GM18907 (cell line): Measurements from ENCODE around the gene VIP.
"Not testable (repeated sequence)": the region's sequence is repeated elsewhere in the genome, so short reads cannot be mapped to it uniquely, and the experiment has no call there.

ENCODE experiments used
- ATAC-seq: cut with Tn5 transposase; IDR thresholded peaks from one replicate; pipeline ENCODE4 v1.9.1; 2021; ENCODE audit warnings: mild to moderate bottlenecking, moderate library complexity; ENCODE audit not compliant: unreplicated experiment

Gene VIP

DNA sequence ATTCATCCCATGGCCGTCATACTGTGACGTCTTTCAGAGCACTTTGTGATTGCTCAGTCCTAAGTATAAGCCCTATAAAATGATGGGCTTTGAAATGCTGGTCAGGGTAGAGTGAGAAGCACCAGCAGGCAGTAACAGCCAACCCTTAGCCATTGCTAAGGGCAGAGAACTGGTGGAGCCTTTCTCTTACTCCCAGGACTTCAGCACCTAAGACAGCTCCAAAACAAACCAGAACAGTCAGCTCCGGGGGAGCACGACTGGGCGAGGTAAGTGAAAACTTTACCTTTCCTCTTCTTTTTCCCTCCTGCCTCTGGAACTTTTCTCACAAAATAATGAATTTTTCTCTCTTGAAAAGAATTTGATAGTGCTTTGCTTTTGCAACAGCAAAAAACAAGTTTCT lies at the start of gene VIP:
TSS of gene VIP (plus strand) at position 104 of the 400 bp plus-strand sequence. CDS start 1,381 bp downstream, outside the sequence.
- no peak for ATAC-seq

DNA sequence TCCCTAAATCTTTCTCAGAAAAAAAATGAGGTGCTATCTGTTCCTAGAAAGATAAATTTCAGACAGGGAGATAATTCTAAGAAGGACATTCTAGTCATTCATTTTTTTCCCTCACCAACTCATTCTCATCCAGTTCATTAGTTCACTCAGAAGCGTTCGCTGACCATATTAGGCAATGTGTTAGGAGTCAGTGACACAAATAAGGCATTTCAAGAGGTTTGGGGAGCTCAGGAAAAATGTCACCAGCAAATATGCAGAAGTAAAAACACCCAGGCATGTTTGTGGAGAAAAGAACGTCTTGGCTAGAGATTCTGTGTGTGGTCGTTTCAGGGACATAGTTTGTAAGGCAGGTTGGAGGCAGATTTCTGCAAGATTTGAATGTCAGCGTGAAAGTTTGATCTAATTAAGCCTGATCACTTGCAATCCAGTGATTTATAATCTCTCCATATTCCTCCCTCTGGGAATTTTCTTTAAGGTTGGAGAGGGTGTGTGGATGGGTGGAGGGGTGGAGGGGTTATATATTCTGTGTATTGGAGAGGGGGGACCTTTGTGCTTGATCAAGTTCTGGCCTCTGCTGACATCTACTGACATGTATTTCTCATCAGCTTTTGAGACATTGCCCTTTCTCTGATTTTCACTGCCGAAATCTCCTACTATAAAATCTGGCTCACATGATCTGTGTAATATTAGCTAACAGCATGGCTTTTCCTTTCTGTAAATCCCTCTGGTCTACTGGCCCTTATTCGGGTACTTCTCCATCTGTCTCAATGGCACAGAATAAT lies 49.3 kb upstream of the VIP start:
- no peak for ATAC-seq

DNA sequence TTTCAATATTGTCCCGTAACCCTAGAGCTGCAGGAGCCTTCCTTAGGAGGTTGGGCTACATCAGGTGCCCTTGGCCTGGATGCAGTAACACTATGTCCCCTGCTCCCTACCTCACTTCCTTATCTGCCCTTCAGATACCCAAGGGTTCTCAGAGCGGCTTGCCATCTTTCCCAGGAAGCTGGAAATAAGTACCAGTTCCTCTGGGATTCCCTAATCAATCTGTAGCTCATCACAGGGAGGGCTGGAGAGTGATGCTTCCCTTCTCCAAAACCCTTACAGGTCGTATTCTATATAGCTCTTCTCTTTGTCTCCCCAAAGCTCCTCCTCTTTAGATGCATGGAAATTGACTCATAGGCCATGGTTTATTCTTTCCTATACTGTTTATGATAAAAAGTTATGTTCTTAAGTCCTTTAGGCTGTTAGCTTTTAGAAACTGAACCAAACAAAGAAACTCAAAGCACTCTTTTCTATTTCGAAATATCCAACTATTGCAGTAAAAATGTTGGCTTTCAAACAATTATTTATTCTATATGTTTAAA lies 48.7 kb upstream of the VIP start:
- no peak for ATAC-seq

DNA sequence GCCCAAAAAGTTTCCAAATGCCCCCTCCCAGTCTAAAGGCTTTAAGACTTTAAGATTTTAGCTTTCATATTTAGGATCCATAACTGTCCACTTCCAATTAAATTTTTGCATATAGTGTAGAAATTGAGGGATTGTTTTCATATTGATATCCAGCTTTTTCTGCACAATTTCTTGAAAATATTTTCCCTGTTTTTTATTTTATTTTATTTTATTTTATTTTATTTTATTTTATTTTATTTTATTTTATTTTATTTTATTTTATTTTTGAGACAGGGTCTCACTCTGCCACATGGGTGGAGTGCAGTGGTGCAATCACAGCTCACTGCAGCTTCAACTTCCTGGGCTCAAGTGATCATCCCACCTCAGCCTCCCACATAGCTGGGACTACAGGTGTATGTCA lies 46.8 kb upstream of the VIP start:
- not testable (repeated sequence) for ATAC-seq

DNA sequence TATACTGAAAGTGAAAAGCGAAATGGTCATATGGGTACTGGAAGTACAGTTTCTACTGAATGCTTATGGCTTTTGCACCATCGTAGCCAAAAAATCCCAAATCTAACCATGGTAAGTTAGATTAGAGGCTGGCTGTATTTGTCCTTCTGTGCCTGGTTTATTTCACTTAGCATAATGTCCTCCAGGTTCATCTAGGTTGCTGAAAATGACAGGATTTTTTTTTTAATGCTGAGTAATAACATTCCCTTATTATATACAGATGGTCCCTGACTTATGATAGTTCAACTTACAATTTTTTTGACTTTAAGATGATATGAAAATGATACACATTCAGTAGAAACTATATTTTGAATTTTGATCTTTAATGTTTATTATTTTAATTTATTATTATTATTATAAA lies 45.3 kb upstream of the VIP start:
- no peak for ATAC-seq

DNA sequence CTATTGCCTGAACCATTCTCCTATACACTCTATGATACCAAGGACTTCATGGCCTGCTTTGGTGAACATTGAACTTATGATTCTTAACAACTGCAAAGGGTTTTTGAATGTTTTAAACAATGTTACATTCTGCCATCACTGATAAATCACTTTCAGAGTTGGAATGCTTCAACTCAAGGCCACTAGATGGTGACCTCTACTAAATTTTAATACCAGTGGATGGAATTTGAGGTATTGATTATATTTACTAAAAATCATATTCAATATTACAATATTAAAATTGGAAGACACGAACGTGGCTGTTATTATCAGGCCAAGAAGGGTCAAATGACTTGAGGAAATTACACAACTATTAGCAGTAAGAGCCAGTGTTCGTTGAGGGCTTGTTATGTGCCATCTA lies 34.3 kb upstream of the VIP start:
- no peak for ATAC-seq

DNA sequence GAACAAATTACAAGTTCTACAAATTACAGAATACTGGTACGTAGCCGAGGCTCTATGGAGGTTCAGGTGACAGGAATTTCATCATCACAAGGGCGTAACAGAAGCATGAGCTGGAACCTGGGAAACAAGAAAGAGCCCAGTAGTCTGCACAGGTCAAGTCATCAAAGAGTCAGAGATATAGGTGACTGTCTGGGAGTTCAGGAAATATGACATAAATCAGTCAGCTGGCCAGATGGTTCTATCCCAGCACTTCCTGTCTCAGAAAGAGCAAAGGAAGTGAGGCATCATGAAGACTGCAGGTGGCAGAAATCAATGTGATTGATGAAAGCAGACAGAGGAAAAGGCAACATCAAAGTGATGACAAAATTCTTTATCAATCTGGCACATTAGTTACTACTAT lies 29.6 kb upstream of the VIP start:
- no peak for ATAC-seq

DNA sequence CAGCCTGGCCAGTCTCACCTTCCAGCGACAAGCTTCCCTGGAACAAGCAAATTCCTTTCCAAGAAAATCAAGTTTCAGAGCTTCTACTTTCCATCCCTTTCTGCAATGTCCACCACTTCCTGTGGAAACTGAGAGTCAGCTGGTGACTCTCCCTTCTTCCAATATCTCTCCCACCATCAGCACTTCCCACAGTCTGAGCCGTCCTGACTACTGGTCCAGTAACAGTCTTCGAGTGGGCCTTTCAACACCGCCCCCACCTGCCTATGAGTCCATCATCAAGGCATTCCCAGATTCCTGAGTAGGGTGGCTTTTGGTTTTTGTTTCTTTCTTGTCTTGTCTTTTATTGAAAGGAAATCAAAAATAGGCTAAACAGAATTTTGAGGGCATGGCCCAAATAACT lies 28.6 kb upstream of the VIP start:
- no peak for ATAC-seq

DNA sequence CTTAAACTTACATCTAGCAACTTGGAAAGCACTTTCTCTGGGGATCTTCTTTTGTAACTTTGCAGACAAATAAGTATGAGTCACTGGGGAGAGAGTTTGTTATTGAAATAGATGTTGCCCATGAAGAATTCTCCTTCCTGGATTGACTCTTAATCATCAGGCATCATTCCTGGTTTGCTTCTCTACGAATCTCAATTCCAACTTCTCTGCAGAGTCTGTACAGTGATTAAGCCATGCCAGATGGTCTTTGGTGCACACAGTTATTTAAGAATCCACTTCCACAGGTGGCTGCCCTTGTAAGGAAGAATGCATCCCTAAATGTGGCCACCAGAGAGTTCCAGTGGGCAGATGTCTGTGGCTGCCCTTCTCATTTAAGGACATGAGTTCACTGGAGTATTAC lies 27.2 kb upstream of the VIP start:
- no peak for ATAC-seq

DNA sequence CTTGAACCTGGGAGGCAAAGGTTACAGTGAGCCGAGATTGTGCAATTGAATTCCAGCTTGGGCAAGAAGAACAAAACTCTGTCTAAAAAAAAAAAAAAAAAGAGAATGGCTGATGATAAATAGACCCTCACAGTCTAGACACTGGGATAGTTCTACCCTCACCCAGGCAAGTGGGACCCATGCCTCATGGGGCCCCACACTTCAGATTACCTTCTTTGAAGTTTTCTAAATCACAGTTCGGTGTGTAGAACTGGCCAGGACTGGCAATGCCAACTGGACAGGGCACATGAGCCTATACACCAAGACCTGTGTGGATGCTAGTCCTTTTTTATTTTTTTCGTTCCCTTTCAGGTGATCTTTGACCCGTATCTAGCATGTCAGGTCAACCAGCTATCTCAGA lies 24.3 kb upstream of the VIP start:
- no peak for ATAC-seq

DNA sequence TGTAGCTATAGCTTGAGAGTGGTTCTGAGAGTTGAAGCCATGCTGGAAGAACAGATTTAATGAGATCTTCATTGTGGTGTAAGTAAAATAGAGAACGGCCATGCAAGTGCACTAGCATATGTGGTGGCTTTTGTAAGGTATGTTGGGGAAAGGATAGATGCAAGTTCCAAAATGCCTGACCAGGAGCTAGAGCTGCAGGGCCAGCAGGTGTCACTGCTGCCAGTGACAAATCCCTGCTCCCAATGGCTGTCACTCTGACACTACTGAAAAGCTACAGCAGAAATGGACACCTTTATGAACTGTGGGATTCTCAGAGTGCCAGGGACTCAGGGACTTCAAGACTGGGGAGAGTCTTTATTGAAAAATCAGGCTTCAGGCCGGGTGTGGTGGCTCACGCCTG lies 23.1 kb upstream of the VIP start:
- no peak for ATAC-seq

DNA sequence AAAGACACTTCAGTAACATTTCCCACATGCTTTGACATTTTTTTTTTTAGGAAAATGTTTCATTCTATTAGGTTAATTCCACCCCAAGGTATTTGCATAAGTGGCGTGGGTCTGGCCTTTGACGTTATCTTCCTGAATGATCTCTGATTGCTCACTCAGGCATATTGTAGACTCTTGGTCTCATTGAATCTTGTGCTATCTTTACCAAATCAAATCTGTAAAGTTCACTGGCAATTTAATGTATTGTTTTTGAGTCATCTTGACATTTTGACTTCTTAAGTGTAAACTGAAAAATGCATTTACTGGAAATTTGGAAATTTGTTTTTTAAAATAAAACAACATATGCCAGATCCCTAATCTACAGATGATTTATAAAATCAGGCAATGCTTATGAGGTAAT lies 16.0 kb upstream of the VIP start:
- ATAC-seq, result no peak

DNA sequence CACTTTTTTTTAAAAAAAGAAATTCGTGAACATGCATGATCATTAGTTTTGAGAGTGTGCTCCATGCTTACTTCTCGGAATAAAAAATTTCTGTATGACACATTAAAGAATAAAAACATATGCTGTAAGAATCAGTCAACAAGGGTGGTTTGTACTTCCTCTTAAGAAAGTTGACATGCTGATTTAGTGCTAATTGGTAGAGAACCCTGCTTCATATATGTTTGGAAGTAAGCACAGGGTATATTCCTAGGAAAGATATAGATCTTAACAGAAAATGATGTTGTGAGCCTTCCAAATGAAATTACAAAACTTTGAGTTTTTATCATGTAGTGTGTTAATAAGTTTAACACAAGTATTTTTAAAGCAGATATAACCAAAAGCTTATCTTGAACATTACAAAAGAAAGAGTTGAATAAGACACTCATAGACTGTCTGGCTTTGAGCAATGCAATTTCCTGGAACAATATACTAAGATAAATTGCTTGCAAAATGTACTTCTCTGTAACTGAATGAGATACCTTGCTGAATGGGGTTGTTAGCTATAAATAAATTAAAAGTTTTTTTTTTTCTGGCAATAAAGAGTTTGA lies 13.8 kb upstream of the VIP start:
- no peak for ATAC-seq

DNA sequence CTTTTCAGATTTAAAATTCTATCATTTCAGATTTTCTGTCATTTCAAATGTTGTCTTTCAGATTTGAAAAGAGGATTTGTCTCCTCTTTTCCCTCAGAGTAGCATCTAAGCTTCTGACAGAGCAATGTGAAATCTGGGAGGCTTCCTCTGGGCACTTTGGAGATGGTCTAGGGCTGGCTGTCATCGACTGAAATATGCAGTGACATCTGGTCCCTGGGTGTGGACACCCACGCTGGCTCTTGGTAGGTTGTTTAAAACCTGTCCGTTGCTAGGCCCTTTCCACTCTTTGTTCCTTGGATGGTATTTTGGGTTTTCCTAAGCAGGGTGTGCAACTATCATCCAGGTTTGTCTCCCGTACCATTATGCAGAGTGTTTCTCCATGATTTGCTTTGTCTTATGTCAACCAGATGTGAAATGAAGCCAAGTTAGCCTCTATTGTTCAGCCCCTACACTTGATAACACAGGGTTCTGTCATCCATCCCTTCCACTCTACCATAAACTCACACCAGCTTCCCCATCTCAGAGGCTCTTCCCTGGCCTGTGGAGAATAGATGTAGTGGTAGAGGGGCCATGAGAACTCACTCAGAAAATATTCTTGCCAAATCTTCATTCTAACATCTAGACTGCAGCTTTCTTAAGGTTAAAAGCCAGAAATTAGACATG lies 5.0 kb upstream of the VIP start:
- ATAC-seq, result no peak

DNA sequence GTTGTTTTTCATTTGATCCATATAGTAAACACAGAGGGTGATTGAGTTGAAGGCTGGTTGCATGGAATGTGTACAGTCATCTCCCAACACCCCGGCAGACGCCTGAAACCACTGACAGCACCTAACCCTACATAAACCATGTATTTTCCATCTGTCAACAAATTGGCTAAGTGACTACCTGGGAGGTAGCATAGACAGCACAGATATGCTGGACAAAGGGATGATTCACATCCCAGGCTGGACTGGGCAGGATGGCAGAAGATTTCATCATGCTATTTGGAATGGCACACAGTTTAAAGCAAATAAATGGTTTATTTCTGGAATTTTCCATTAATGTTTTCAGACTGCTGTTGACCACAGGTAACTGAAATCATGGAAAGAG lies 4.4 kb upstream of the VIP start:
- ATAC-seq, result no peak

DNA sequence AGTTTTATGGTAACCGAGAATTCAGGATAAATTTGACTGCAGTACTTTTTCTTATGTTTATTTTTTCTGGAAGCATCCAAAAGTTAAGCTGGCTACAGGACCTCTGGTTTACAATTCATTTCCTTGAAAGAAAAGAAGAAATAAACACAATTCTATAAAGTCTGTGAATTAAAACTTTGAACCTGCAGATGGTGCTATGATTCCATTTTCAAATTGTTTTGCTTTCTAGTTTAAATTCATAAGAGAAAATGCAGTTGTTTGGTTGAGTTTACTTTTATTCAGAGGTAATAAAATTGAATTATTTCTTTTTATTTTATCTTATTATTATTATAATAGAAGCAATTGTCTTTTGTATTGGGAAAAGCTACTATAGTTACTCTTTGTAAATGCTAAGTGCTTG lies 1.8 kb upstream of the VIP start:
- ATAC-seq, result no peak

DNA sequence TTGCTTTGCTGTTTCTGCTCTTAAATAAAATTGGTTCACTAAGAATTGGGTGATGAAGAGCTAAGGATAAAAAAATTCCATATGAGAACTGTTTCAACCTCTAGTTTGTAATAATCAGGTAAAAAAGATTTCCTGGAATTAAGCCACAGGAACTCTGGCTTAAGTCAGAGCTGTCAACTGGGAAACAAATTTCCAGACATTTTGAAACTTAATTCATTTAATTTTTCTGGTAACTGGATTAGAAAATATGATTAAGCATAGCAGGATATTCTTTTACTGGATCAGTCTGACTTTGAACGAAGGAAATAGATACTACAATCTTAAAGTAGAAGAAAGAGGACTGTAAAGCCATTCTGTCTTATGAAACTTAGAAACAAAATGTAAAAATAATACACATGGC lies 1.3 kb upstream of the VIP start:
- ATAC-seq, result no peak

DNA sequence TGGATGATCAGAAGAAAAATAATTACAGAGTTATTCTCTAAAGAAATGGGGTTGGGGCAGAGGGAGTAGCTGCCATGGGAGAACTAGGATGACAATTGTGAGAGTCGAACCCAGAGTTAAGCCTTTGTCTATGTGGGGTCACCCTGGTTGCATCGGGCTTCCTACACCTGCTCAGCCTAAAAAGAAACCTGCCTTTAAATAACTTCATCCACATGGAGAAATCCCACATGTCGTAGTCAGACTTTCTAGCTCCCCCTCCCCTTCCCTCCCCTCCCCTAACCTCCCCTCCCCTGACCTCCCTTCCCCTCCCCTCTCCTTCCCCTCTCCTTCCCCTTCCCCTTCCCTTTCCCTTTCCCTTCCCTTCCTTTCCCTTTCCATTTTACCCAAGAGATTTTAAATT lies 14.7 kb downstream of the VIP start:
- ATAC-seq, result no peak

DNA sequence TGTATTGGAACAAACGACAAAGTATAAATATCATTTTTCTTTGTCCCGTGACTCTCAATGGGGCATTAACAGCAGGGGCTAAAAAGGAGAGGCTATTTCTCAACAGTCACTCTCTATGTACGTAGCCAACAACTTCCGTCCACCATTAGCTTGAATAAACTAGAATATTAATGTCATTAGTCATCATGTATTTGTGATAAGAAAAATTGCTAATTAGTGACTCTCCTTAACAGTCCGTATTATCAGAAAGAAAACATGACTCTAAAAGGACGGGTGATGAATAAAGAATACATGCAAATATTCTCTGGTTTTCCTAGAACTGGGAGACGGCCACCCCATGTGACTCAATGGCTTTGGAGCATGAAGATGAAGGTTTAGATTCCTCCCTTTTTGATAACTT lies 18.6 kb downstream of the VIP start:
- ATAC-seq, result no peak

DNA sequence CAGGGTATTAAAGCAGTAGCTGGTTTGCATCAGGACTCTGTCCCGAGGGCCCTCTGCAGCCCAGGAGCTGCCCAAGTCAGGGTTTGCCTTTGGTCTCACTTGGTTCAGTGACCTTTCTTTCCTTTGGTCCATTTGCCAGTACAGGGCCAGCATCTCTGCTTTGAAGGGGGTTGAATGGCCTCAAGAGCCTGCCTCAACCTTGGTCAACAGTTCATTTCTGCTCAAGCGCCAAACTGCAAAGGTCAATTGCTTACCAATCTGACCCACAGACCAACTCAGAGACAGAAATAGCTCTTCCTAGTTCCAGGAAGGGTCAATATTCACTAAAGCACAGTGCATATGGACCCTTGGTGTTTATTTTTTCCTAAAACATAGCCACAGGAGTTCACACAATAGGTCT lies 19.4 kb downstream of the VIP start:
- no peak for ATAC-seq

DNA sequence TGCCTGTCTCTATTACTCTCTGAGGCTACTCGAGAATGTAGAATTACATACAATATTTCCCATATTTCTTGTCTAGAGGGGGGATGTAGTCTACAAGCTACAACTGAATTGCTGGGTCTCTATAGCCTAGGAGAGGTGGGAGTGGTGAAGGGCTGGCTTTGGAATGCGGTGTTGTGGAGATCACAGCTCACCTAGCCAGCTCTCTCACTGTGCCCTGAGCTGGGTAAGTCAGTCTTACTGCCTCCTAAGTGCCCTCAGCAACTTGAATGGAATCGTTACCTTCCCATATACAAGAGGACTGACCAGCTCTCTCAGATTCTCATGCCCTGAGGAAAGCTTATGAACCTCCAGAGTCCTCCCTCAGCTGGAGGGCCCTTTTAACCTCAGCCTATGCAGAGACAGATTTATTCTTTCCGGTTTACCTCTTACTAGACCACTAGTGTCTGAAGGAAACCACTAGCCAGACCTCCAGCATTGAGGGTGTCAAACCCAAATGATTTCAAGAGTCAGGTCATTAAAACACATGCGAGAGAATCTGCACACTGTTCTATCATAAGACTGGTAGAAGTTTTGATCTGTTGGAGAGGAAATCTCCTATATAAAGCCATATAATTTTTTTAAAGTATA lies 20.6 kb downstream of the VIP start:
- ATAC-seq, result no peak

DNA sequence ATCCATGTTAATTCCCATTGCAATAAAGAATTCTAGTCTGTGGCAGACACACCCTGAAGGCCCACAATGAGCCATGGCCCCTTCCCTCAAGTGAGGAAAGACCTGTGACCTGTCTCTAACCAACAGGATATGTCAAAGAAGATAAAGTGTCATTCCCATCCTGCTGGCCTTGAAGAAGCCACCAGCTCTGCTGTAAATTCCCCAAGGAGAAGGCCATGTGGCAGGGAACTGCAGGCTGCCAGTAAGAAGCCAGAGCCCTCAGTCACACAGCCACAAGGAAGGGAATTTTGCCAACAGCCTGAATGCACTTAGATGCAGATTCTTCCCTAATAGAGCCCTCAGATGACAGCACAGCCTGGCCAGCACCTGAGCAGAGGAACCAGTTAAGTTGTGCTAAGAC lies 24.8 kb downstream of the VIP start:
- no peak for ATAC-seq
